IMR-90 (cell line): ENCODE results near the gene ENDOV. TPM values are rescaled to one million over a fixed set of nuclear protein-coding genes. Genes with fewer than 3 reads are reported as not detected.

Source experiments
- ATAC-seq: fragments of 200-7000 bp; cut with Tn5 transposase; 2 replicates; pipeline ENCODE4 v1.9.1; 2020; ENCODE audit warnings: low read depth, mild to moderate bottlenecking, moderate library complexity
- BruUV-seq: library from RNA; stranded (reverse); fragments of 400-500 nt; replicated peaks from 2 replicates; lab custom pipeline; 2021; lab: Mats Ljungman, UMichigan
- CTCF ChIA-PET: fragments of 300-600 bp; formaldehyde crosslinking; extraction: SDS; loops from one replicate; lab custom pipeline; 2021; ENCODE audit warnings: antibody characterized with exemption; lab: Yijun Ruan, JAX
- POLR2A ChIA-PET: fragments of 300-600 bp; sonication (Branson Sonifier 250); formaldehyde crosslinking; loops from one replicate; lab custom pipeline; 2022; ENCODE audit warnings: antibody characterized with exemption; ENCODE audit not compliant: unreplicated experiment; lab: Charles Lee
- DNase-seq: peaks from one replicate; pipeline ENCODE4 v3.0.0; 2013
- H2AFZ ChIP-seq: replicated peaks from 2 replicates; pipeline ENCODE3; 2013; ENCODE audit warnings: low read length, mild to moderate bottlenecking; ENCODE audit not compliant: poor library complexity
- H2AK5ac ChIP-seq: 2 replicates; pipeline ENCODE4 v1.6.1; 2013; ENCODE audit warnings: low read depth, low read length, inconsistent platforms
- H2AK9ac ChIP-seq: replicated peaks from 2 replicates; pipeline ENCODE3; 2013; ENCODE audit warnings: mild to moderate bottlenecking, low read depth, low read length, moderate library complexity; ENCODE audit not compliant: poor library complexity
- H2BK120ac ChIP-seq: 2 replicates; pipeline ENCODE4 v1.6.1; 2013; ENCODE audit warnings: low read depth, low read length, inconsistent platforms
- H2BK15ac ChIP-seq: 3 replicates; pipeline ENCODE4 v1.6.1; 2013; ENCODE audit warnings: low read depth, low read length, inconsistent platforms
- H2BK20ac ChIP-seq: 2 replicates; pipeline ENCODE4 v1.6.1; 2013; ENCODE audit warnings: low read depth, mild to moderate bottlenecking, inconsistent platforms, low read length, moderate library complexity
- H2BK5ac ChIP-seq: 2 replicates; pipeline ENCODE4 v1.6.1; 2013; ENCODE audit warnings: mild to moderate bottlenecking, low read depth, low read length, inconsistent platforms; ENCODE audit not compliant: poor library complexity, severe bottlenecking
- H3K14ac ChIP-seq: replicated peaks from 2 replicates; pipeline ENCODE4 v1.6.1; 2013; ENCODE audit warnings: low read depth, low read length, inconsistent platforms
- H3K18ac ChIP-seq: 2 replicates; pipeline ENCODE4 v1.6.1; 2013; ENCODE audit warnings: low read depth, low read length, control low read depth
- H3K23ac ChIP-seq: 2 replicates; pipeline ENCODE4 v1.6.1; 2013; ENCODE audit warnings: low read depth, low read length, inconsistent platforms
- H3K27ac ChIP-seq: 2 replicates; pipeline ENCODE4 v1.5.1; 2013; ENCODE audit warnings: mild to moderate bottlenecking, control low read depth, low read length; ENCODE audit not compliant: insufficient read depth
- H3K27me3 ChIP-seq: 2 replicates; pipeline ENCODE4 v1.6.1; 2013; ENCODE audit warnings: low read length; ENCODE audit not compliant: control insufficient read depth, insufficient read depth
- H3K36me3 ChIP-seq: 2 replicates; pipeline ENCODE4 v1.6.1; 2013; ENCODE audit warnings: low read length, mixed read lengths; ENCODE audit not compliant: control insufficient read depth, insufficient read depth
- H3K4ac ChIP-seq: 2 replicates; pipeline ENCODE4 v1.6.1; 2013; ENCODE audit warnings: low read depth, low read length, inconsistent platforms
- H3K4me1 ChIP-seq: 2 replicates; pipeline ENCODE4 v1.6.1; 2013; ENCODE audit warnings: low read length, mixed read lengths; ENCODE audit not compliant: control insufficient read depth, insufficient read depth
- H3K4me2 ChIP-seq: 2 replicates; pipeline ENCODE4 v1.6.1; 2013; ENCODE audit warnings: low read depth, mild to moderate bottlenecking, control low read depth, low read length, moderate library complexity
- H3K4me3 ChIP-seq: 2 replicates; pipeline ENCODE4 v1.5.1; 2013; ENCODE audit warnings: low read depth, mild to moderate bottlenecking, control low read depth, low read length, moderate library complexity; ENCODE audit not compliant: insufficient read depth
- H3K56ac ChIP-seq: 2 replicates; pipeline ENCODE4 v1.6.1; 2013; ENCODE audit warnings: low read length, inconsistent platforms; ENCODE audit not compliant: insufficient read depth; ENCODE audit errors: extremely low read depth
- H3K79me1 ChIP-seq, 2 experiments: 2 replicates each; pipeline ENCODE4 v1.6.1; 2013; ENCODE audit warnings: low read length in 2 of 2, inconsistent platforms in 1 of 2, low read depth in 1 of 2
- H3K9ac ChIP-seq: 2 replicates; pipeline ENCODE4 v1.6.1; 2013; ENCODE audit warnings: low read depth, low read length, control low read depth
- H3K9me1 ChIP-seq: 2 replicates; pipeline ENCODE4 v1.6.1; 2013; ENCODE audit warnings: low read length, inconsistent platforms; ENCODE audit not compliant: insufficient read depth
- H3K9me3 ChIP-seq: 2 replicates; pipeline ENCODE4 v1.6.1; 2013; ENCODE audit warnings: low read length; ENCODE audit not compliant: control insufficient read depth, insufficient read depth
- H4K20me1 ChIP-seq: 2 replicates; pipeline ENCODE4 v1.6.1; 2013; ENCODE audit warnings: low read length, inconsistent platforms; ENCODE audit not compliant: insufficient read depth
- H4K5ac ChIP-seq: 2 replicates; pipeline ENCODE4 v1.6.1; 2013; ENCODE audit warnings: mild to moderate bottlenecking, low read depth, low read length, control low read depth
- H4K8ac ChIP-seq, 2 experiments: 2 replicates each; pipeline ENCODE4 v1.6.1; 2013; ENCODE audit warnings: low read depth in 2 of 2, low read length in 2 of 2, control low read depth in 1 of 2, inconsistent platforms in 1 of 2
- H4K91ac ChIP-seq: 2 replicates; pipeline ENCODE4 v1.6.1; 2013; ENCODE audit warnings: low read depth, low read length, inconsistent platforms; ENCODE audit not compliant: insufficient read depth
- NFE2L2 ChIP-seq: fragments of 150-350 bp; IDR thresholded peaks from 2 replicates; pipeline ENCODE4 v1.6.1; 2016; ENCODE audit warnings: low read depth, mild to moderate bottlenecking, low read length
- RCOR1 ChIP-seq: IDR thresholded peaks from 2 replicates; pipeline ENCODE4 v1.6.1; 2012; ENCODE audit warnings: mild to moderate bottlenecking, low read length, improper control_type of control experiment; ENCODE audit not compliant: insufficient replicate concordance
- WGBS, 2 experiments: methylation state at CpG; one replicate each; pipeline versions ENCODE4 v1.1.5 to v1.1.7; 2013; ENCODE audit warnings: missing lambda C conversion rate in 2 of 2; ENCODE audit not compliant: insufficient read length in 1 of 2; ENCODE audit errors: extremely low coverage in 2 of 2; 5-methylcytosine and 5-hydroxymethylcytosine counted together
- dilution Hi-C: fragments of 300-500 bp; cut with HindIII; formaldehyde crosslinking; loops from one replicate; pipeline ENCODE4 v1.14.3; 2018; ENCODE audit warnings: low sequenced_read_pairs; ENCODE audit not compliant: unreplicated experiment
- in situ Hi-C: fragments of 300-500 bp; cut with MboI; formaldehyde crosslinking; loops from 3 replicates; pipeline ENCODE4 v1.14.3; 2019; ENCODE audit warnings: low sequenced_read_pairs, inconsistent platforms, mixed read lengths
- intact Hi-C: fragments of 100-400 bp; cut with micrococcal nuclease; formaldehyde crosslinking; loops from 2 replicates; pipeline ENCODE4 v1.10.0; 2022
- polyA plus RNA-seq, 3 experiments: library from polyadenylated mRNA; depleted of rRNA; stranded (reverse); fragments of >200 nt; gene quantifications; 2 replicates each; pipeline ENCODE4 v1.2.3, GENCODE V29; 2012; ENCODE audit warnings: low replicate concordance in 1 of 3
- total RNA-seq: library from RNA; depleted of rRNA; stranded (reverse); fragments of >200 nt; gene quantifications from 2 replicates; pipeline ENCODE4 v1.2.3, GENCODE V29; 2012
- TF ChIP-seq, protein P1 (sequence below): conservative IDR thresholded peaks from 2 replicates; pipeline ENCODE4 v1.5.1; 2012; ENCODE audit warnings: mild to moderate bottlenecking, low read depth, low read length, improper control_type of control experiment

The ENDOV gene
- total and polyA plus RNA-seq, 2 of the 4 experiments (the other 2 are of a cell fraction) = 15.1 to 30.3 TPM

DNA sequence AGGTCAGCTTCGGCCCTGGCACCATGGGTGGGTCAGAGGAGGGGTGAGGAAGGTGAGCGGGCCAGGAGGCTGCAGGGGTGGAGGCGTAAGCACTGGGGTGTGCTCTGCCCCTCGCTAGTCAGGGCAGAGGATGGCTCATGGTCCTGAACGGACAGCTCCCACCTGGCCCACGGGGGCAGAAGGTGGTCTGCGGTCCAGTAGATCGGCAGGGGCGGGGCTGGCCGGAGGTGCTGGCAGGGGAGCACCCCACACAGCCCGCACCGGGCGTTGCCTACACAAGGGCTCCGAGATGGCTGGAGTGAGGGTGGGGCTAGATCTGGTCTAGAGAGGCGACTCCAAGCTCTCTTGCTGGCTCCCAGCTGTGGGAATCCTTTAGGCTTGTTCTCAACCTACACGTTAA lies 53.3 kb downstream of the ENDOV start:
- H3K4me1 ChIP-seq = no peaks in the 10 kb centered on the region
- peaks cover 0 to 2% of the 10 kb centered on the region in 2 experiments; a peak in 1 of 4 replicates for H3K79me1 ChIP-seq
- H3K14ac ChIP-seq = no peak overlapping the region
- H3K9me1 ChIP-seq = no peaks in the 10 kb centered on the region
- BruUV-seq = no TSS peak
- CTCF ChIA-PET = no interaction called here
- no peak overlapping the region for H2AK5ac ChIP-seq
- H2AK9ac ChIP-seq = peak overlapping the region; percentile 61
- no peak overlapping the region for H4K91ac ChIP-seq
- no peak overlapping the region for H2AFZ ChIP-seq
- no peak overlapping the region for H3K4me3 ChIP-seq
- DNase-seq = no peak
- no peaks in the 10 kb centered on the region for H3K9me3 ChIP-seq
- no peak overlapping the region for H4K8ac ChIP-seq
- ATAC-seq = no peak
- dilution Hi-C loops = no loop called here
- no peak overlapping the region for H2BK15ac ChIP-seq
- no peak overlapping the region for H3K56ac ChIP-seq
- no peak overlapping the region for H3K18ac ChIP-seq
- H3K36me3 ChIP-seq = peaks cover 6% of the 10 kb centered on the region; the same call in 1 of the 2 replicates
- H2BK120ac ChIP-seq = no peak overlapping the region
- H4K5ac ChIP-seq = no peak overlapping the region
- H3K4me2 ChIP-seq = no peak overlapping the region
- no peak overlapping the region for H3K23ac ChIP-seq
- no peak overlapping the region for H3K27ac ChIP-seq
- intact Hi-C loops = no loop called here
- H2BK20ac ChIP-seq = no peak overlapping the region
- TF ChIP-seq, protein P1, sequence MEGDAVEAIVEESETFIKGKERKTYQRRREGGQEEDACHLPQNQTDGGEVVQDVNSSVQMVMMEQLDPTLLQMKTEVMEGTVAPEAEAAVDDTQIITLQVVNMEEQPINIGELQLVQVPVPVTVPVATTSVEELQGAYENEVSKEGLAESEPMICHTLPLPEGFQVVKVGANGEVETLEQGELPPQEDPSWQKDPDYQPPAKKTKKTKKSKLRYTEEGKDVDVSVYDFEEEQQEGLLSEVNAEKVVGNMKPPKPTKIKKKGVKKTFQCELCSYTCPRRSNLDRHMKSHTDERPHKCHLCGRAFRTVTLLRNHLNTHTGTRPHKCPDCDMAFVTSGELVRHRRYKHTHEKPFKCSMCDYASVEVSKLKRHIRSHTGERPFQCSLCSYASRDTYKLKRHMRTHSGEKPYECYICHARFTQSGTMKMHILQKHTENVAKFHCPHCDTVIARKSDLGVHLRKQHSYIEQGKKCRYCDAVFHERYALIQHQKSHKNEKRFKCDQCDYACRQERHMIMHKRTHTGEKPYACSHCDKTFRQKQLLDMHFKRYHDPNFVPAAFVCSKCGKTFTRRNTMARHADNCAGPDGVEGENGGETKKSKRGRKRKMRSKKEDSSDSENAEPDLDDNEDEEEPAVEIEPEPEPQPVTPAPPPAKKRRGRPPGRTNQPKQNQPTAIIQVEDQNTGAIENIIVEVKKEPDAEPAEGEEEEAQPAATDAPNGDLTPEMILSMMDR = no peak
- no peak for TF ChIP-seq NFE2L2
- TF ChIP-seq RCOR1 = no peak
- no peak overlapping the region for H2BK5ac ChIP-seq
- POLR2A ChIA-PET = no interaction called here
- H3K27me3 ChIP-seq = peaks cover 3% of the 10 kb centered on the region; the same call in 1 of the 2 replicates
- 36% methylated on average over 5 of the region's 16 CpGs; no CpG with 5 or more reads in 1 of the 2 experiments for WGBS, 2 experiments
- no peak overlapping the region for H3K4ac ChIP-seq
- in situ Hi-C loops = no loop called here
- H4K20me1 ChIP-seq = peaks cover 25% of the 10 kb centered on the region
- no peak overlapping the region for H3K9ac ChIP-seq
